Stomach (tissue), 9 donors: Measurements from ENCODE around the gene TPT1. TPM values are rescaled to one million over a fixed set of nuclear protein-coding genes. Genes with fewer than 3 reads are reported as not detected.
A peak's percentile ranks its signal among the peaks of the same experiment; 100 is the strongest.
"Not testable (repeated sequence)": the region's sequence is repeated elsewhere in the genome, so short reads cannot be mapped to it uniquely, and the experiment has no call there.

Experiments
- DNase-seq, 2 donors: peaks; one replicate each; pipeline versions ENCODE4 v3.0.0 to v3.0.0-alpha.2; 2013 to 2019
- H3K27ac ChIP-seq, 5 donors: fragments of 200-600 bp in 4 of 5; sonication (generic) in 4 of 5; one replicate each; pipeline ENCODE4 v1.5.1; 2013 to 2019; ENCODE audit warnings: mild to moderate bottlenecking in 1 of 5, moderate library complexity in 1 of 5
- H3K27me3 ChIP-seq, 3 donors: fragments of 200-600 bp; sonication (generic); one replicate each; pipeline ENCODE4 v1.5.1; 2017 to 2019; ENCODE audit warnings: mixed run types in 1 of 3
- H3K36me3 ChIP-seq, 4 donors: fragments of 200-600 bp; sonication (generic); 1 replicate in 3 of 4; 2 replicates in 1 of 4; pipeline ENCODE4 v1.5.1; 2016 to 2019
- H3K4me1 ChIP-seq, 4 donors: fragments of 200-600 bp; sonication (generic); one replicate each; pipeline ENCODE4 v1.5.1; 2016 to 2019
- H3K4me3 ChIP-seq, 4 donors: fragments of 200-600 bp; sonication (generic) in 3 of 4; one replicate each; pipeline ENCODE4 v1.5.1; 2016 to 2019; ENCODE audit warnings: mild to moderate bottlenecking in 1 of 4
- H3K9me3 ChIP-seq, 4 donors: fragments of 200-600 bp; sonication (generic); one replicate each; pipeline ENCODE4 v1.5.1; 2016 to 2019
- CTCF ChIP-seq, 7 experiments: fragments of 450-650 bp in 4 of 7; fragments of 200-600 bp in 3 of 7; sonication (generic) in 3 of 7; IDR thresholded peaks; one replicate each; pipeline ENCODE4 v1.5.1; 2016 to 2019; ENCODE audit warnings: antibody characterized with exemption in 7 of 7, control low read depth in 2 of 7, mild to moderate bottlenecking in 1 of 7
- EP300 ChIP-seq: sonication (generic); formaldehyde crosslinking; IDR thresholded peaks from one replicate; pipeline ENCODE4 v1.6.1; 2017; ENCODE audit warnings: antibody characterized with exemption
- POLR2A ChIP-seq, 4 donors: fragments of 450-650 bp; IDR thresholded peaks; one replicate each; pipeline ENCODE4 v1.6.1; 2016; ENCODE audit warnings: antibody characterized with exemption in 4 of 4, control low read depth in 2 of 4, mild to moderate bottlenecking in 1 of 4, moderate library complexity in 1 of 4
- POLR2AphosphoS5 ChIP-seq, 3 donors: sonication (generic); formaldehyde crosslinking; IDR thresholded peaks; one replicate each; pipeline ENCODE4 v1.6.1; 2016; ENCODE audit warnings: antibody characterized with exemption in 3 of 3
- WGBS, 5 donors: extraction: QIAGEN DNeasy Blood & Tissue Kit in 3 of 5; methylation state at CpG; one replicate each; pipeline versions ENCODE4 v1.1.5 to v1.1.7; 2013 to 2018; 5-methylcytosine and 5-hydroxymethylcytosine counted together
- intact Hi-C: fragments of 100-400 bp; cut with DNase I; formaldehyde crosslinking; loops from one replicate; pipeline ENCODE4 v1.15.1; 2023; ENCODE audit warnings: low total_unique reads
- polyA plus RNA-seq, 3 donors: library from polyadenylated mRNA; stranded (reverse); fragments of 200-250 nt; gene quantifications; one replicate each; pipeline ENCODE4 v1.2.3, GENCODE V29; 2013
- total RNA-seq, 5 donors: library from RNA; depleted of rRNA; stranded (reverse); fragments of >200 nt; gene quantifications; one replicate each; pipeline versions ENCODE4 v1.1.0 to v1.2.3, GENCODE V29; 2014 to 2016
- donor health status: healthy with polysubstance abuse.
- donor health status: Bipolar disorder and iron deficiency.
- donor health status: healthy.

The TPT1 gene
- total and polyA plus RNA-seq, 8 donors = 1,648 to 11,714 (median 3,934) TPM

DNA sequence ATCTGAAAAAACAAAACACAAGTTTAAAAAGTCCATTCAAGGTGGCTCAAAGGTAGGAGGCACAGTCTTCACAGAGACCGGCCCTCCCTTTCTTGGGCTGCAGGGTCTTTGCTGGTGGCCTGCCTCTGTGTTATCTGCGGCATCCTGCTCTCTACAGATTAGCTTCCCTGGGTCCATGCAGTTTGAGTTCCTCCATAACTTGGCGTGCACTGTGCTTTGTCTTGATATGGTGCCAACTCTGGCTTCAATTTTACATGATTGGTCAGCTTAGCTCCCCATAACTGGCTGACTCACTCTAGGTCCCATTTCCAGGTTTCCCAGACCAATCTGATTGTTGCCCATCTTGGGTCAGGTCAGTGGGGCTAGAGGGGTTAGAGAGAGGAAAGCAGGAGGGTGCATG lies 41.8 kb downstream of the TPT1 start:
- DNase-seq = no peak
- Histone ChIP-seq H3K36me3 (no peaks in the 10 kb centered on the region), H3K27ac (no peak overlapping the region), H3K4me3 (no peak overlapping the region), H3K27me3 (peaks cover 0 to 26% (median 6%) of the 10 kb centered on the region in 3 donors), H3K9me3 (no peaks in the 10 kb centered on the region), H3K4me1 (peaks cover 0 to 14% (median 5%) of the 10 kb centered on the region in 4 donors)
- TF ChIP-seq EP300 (no peak), POLR2AphosphoS5 (IDR thresholded peaks at IDR 0.05) (no peak), POLR2A (IDR thresholded peaks at IDR 0.05) (no peak), CTCF (IDR thresholded peaks at IDR 0.05) (no peak)
- 20 to 49% (median 24%) methylated on average over 3 of the region's 3 CpGs for WGBS, 5 donors
- intact Hi-C loops = no loop called here

GRCh38 chr13:45298550-45298949 lies 42.4 kb downstream of the TPT1 start:
- H3K9me3 ChIP-seq, intact Hi-C loops, DNase-seq, H3K4me3 ChIP-seq, H3K27ac ChIP-seq, H3K36me3 ChIP-seq: not testable (repeated sequence)
- H3K27me3 ChIP-seq = peaks cover 0 to 20% (median 6%) of the 10 kb centered on the region in 3 donors
- peaks cover 0 to 14% (median 5%) of the 10 kb centered on the region in 4 donors for H3K4me1 ChIP-seq
- WGBS, 5 donors = 93 to 98% (median 94%) methylated on average over 3 of the region's 3 CpGs

DNA sequence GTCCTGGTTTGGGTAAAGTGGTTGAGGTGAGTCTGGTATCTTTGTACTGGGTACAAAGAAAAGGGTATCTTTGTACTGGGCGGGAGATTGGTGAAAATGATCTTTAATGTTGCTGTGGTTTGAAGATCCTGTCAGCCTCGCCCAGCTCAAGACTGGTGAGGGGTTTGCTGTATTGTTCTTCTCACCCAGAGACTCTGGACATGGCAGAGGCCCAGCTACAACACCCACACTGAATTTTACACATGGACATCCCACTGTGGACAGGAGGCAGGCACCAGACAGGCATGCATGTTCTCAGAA lies 42.8 kb downstream of the TPT1 start:
- H3K4me3 ChIP-seq = no peak overlapping the region
- no peak for DNase-seq
- H3K9me3 ChIP-seq = no peaks in the 10 kb centered on the region
- no peaks in the 10 kb centered on the region for H3K36me3 ChIP-seq
- no peak for TF ChIP-seq CTCF (IDR thresholded peaks at IDR 0.05)
- peaks cover 0 to 20% (median 6%) of the 10 kb centered on the region in 3 donors for H3K27me3 ChIP-seq
- 72 to 93% (median 83%) methylated on average over 2 of the region's 2 CpGs for WGBS, 5 donors
- peaks cover 0 to 14% (median 5%) of the 10 kb centered on the region in 4 donors for H3K4me1 ChIP-seq
- intact Hi-C loops = no loop called here
- no peak overlapping the region for H3K27ac ChIP-seq

DNA sequence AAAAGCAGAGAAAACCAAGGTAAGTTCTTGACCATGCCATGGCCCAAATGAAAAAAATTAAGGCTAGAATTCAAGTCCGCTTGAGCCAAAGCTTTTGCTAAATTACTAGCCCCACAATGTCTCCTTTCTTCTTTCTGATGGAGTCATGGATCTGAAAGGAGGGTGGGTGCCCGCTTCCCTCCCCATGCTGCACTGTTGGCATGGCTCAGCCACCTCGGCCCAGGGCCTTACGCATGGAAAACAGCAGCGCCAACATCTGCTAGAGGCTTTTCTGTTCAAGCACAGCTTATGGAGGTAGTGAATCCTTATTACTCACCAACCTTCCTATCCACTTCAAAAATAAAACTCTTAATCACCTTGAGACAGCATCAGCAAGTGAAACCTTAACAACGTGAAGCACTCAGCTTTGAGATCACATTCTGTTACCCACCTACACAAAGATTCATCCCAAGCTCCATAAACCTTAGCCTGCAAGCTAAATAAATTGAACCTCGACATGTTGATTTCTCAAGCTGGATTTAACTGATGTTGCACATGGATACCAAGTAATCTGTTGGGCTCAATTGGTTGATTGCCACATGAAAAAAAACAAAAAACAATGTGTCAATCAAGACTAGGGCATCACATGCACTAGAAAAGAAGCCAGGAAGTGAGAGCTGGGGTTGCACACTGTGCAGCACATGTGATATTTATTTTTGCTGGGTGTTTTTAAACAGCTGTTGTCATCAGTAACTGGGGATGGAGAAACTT lies 43.4 kb downstream of the TPT1 start:
- no peak for TF ChIP-seq POLR2A (IDR thresholded peaks at IDR 0.05)
- TF ChIP-seq CTCF (IDR thresholded peaks at IDR 0.05) = no peak
- no peak for TF ChIP-seq EP300
- WGBS, 5 donors = 82 to 87% (median 85%) methylated on average over 7 of the region's 7 CpGs
- no peaks in the 10 kb centered on the region for H3K36me3 ChIP-seq
- peak in 1 of 2 donors; percentile 27 for DNase-seq
- intact Hi-C loops = no loop called here
- no peaks in the 10 kb centered on the region for H3K9me3 ChIP-seq
- H3K4me1 ChIP-seq = peaks cover 0 to 14% (median 5%) of the 10 kb centered on the region in 4 donors
- H3K4me3 ChIP-seq = no peak overlapping the region
- peaks cover 0 to 20% (median 6%) of the 10 kb centered on the region in 3 donors for H3K27me3 ChIP-seq
- no peak overlapping the region for H3K27ac ChIP-seq

DNA sequence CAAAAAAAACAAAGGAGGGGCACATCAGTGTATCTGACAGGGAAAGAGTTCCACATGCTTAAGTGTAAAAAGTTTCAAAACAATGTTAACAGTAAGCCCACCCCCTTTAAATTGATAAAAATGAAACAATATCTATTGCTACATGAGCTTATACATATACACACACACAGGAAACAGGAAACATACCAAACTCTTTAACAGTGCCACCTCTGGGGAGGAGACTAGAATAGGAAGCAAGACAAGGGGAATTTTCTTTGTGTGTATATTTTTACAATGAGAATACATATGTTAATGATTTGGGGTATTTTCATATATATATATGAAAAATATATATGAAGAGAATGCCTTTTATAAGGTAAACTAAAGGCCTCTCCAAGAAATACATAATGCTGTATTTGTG lies 44.7 kb downstream of the TPT1 start:
- Histone ChIP-seq H3K36me3 (no peaks in the 10 kb centered on the region), H3K4me1 (peaks cover 0 to 14% (median 5%) of the 10 kb centered on the region in 4 donors), H3K4me3 (no peak overlapping the region), H3K27me3 (peaks cover 0 to 12% (median 4%) of the 10 kb centered on the region in 3 donors), H3K9me3 (no peaks in the 10 kb centered on the region), H3K27ac (no peak overlapping the region)
- DNase-seq = no peak
- intact Hi-C loops = no loop called here
- TF ChIP-seq POLR2A (IDR thresholded peaks at IDR 0.05) (no peak), POLR2AphosphoS5 (IDR thresholded peaks at IDR 0.05) (no peak), CTCF (IDR thresholded peaks at IDR 0.05) (no peak), EP300 (no peak)
